Hepatocyte (in vitro differentiated cells): ENCODE measurements around the gene NT5C. TPM values are rescaled to one million over a fixed set of nuclear protein-coding genes. Genes with fewer than 3 reads are reported as not detected.

Experiments
- DNase-seq: peaks from one replicate; pipeline ENCODE4 v3.0.0-alpha.2; 2016; ENCODE audit warnings: low spot score
- H2AFZ ChIP-seq: fragments of 200-600 bp; sonication (generic); 2 replicates; pipeline ENCODE4 v1.6.0; 2016; ENCODE audit warnings: antibody characterized with exemption, mild to moderate bottlenecking
- H3K27ac ChIP-seq: fragments of 200-600 bp; sonication (generic); 2 replicates; pipeline ENCODE4 v1.5.1; 2016; ENCODE audit warnings: mild to moderate bottlenecking
- H3K27me3 ChIP-seq: fragments of 200-600 bp; sonication (generic); 2 replicates; pipeline ENCODE4 v1.6.1; 2016
- H3K36me3 ChIP-seq: fragments of 200-600 bp; sonication (generic); replicated peaks from 2 replicates; pipeline ENCODE4 v1.5.1; 2016; ENCODE audit warnings: low read depth; ENCODE audit not compliant: insufficient read depth
- H3K4me1 ChIP-seq: fragments of 200-600 bp; sonication (generic); 2 replicates; pipeline ENCODE4 v1.5.1; 2016; ENCODE audit warnings: mild to moderate bottlenecking, moderate library complexity; ENCODE audit not compliant: insufficient read depth
- H3K4me2 ChIP-seq: fragments of 200-600 bp; sonication (generic); 2 replicates; pipeline ENCODE4 v1.6.0; 2016
- H3K4me3 ChIP-seq: fragments of 200-600 bp; sonication (generic); 2 replicates; pipeline ENCODE4 v1.5.1; 2016; ENCODE audit warnings: mild to moderate bottlenecking
- H3K79me2 ChIP-seq: fragments of 200-600 bp; sonication (generic); 2 replicates; pipeline ENCODE4 v1.6.0; 2017; ENCODE audit warnings: mild to moderate bottlenecking
- H3K9me2 ChIP-seq: fragments of 200-600 bp; sonication (generic); replicated peaks from 2 replicates; pipeline ENCODE4 v1.6.0; 2017; ENCODE audit warnings: mild to moderate bottlenecking; ENCODE audit not compliant: insufficient read depth
- H3K9me3 ChIP-seq: fragments of 200-600 bp; sonication (generic); 2 replicates; pipeline ENCODE4 v1.5.1; 2016; ENCODE audit warnings: low read depth, mild to moderate bottlenecking
- H4K20me1 ChIP-seq: fragments of 200-600 bp; sonication (generic); 2 replicates; pipeline ENCODE4 v1.6.0; 2016; ENCODE audit warnings: mild to moderate bottlenecking; ENCODE audit not compliant: insufficient read depth, poor library complexity, severe bottlenecking
- CTCF ChIP-seq: fragments of 200-600 bp; sonication (generic); IDR thresholded peaks from 2 replicates; pipeline ENCODE4 v1.5.1; 2016; ENCODE audit warnings: antibody characterized with exemption, mild to moderate bottlenecking; ENCODE audit not compliant: poor library complexity
- EZH2 ChIP-seq: fragments of 200-600 bp; sonication (generic); IDR thresholded peaks from 2 replicates; pipeline ENCODE4 v1.6.1; 2016; ENCODE audit warnings: antibody characterized with exemption, mild to moderate bottlenecking, borderline replicate concordance
- EZH2phosphoT487 ChIP-seq: fragments of 200-600 bp; sonication (generic); IDR thresholded peaks from one replicate; pipeline ENCODE4 v1.6.1; 2018; ENCODE audit warnings: antibody characterized with exemption, mild to moderate bottlenecking, low read depth, moderate library complexity; ENCODE audit not compliant: unreplicated experiment, severe bottlenecking
- WGBS: methylation state at CpG from one replicate; pipeline ENCODE4 v1.1.6; 2016; ENCODE audit warnings: low lambda C conversion rate; ENCODE audit errors: missing lambda C conversion rate; 5-methylcytosine and 5-hydroxymethylcytosine counted together
- polyA plus RNA-seq: library from polyadenylated mRNA; unstranded; fragments of >200 nt; fragmentation: Nextera tagmentation; extraction: Ambion mirVana; gene quantifications from 2 replicates; pipeline ENCODE4 v1.2.1, GENCODE V29; 2016
- total RNA-seq: library from RNA; depleted of rRNA; stranded (reverse); fragments of >200 nt; gene quantifications from 2 replicates; pipeline ENCODE4 v1.2.3, GENCODE V29; 2014

NT5C gene
- total and polyA plus RNA-seq, 2 experiments from 2014 or later, result 46.3 to 73.3 TPM

- H3K4me2 ChIP-seq, result peak within 1 kb of the TSS; percentile 91
- H4K20me1 ChIP-seq, result no peaks in the 10 kb centered on the region
- DNase-seq, result peak; percentile 94
- no peaks in the 10 kb centered on the region for H3K27me3 ChIP-seq
- peaks cover 34% of the 10 kb centered on the region for H3K79me2 ChIP-seq
- WGBS, result 2% methylated on average over 52 of the region's 69 CpGs
- peak within 1 kb of the TSS; percentile 63 for H3K4me3 ChIP-seq
- peaks cover 60% of the 10 kb centered on the region for H3K4me1 ChIP-seq
- H3K27ac ChIP-seq, result peak within 1 kb of the TSS; percentile 99
- H3K9me3 ChIP-seq, result no peaks in the 10 kb centered on the region
- no peak for TF ChIP-seq CTCF
- TF ChIP-seq EZH2phosphoT487, result no peak
- TF ChIP-seq EZH2, result no peak
- no peaks in the 10 kb centered on the region for H3K9me2 ChIP-seq
- H2AFZ ChIP-seq, result peak within 1 kb of the TSS; percentile 61
- no peaks in the 10 kb centered on the region for H3K36me3 ChIP-seq
These were observed 43.7 kb downstream of the NT5C start, which contains the start of gene SLC16A5 for GRCh38 chr17:75087558-75088453. Gene SLC16A5 (plus strand): TSS chr17:75087954. CDS start chr17:75093637, 5,683 bp downstream.

- Histone ChIP-seq H3K9me3 (no peaks in the 10 kb centered on the region), H3K27ac (peak overlapping the region; percentile 99), H2AFZ (peak overlapping the region; percentile 61), H3K9me2 (no peaks in the 10 kb centered on the region), H3K4me3 (peak overlapping the region; percentile 27), H3K36me3 (no peaks in the 10 kb centered on the region), H3K4me2 (peak overlapping the region; percentile 91), H4K20me1 (no peaks in the 10 kb centered on the region), H3K27me3 (no peaks in the 10 kb centered on the region), H3K4me1 (peaks cover 53% of the 10 kb centered on the region), H3K79me2 (peaks cover 34% of the 10 kb centered on the region)
- 61% methylated on average over 12 of the region's 12 CpGs for WGBS
- no peak for TF ChIP-seq EZH2phosphoT487
- no peak for TF ChIP-seq CTCF
- TF ChIP-seq EZH2, result no peak
- no peak for DNase-seq
These were observed 44.4 kb downstream of the NT5C start for GRCh38 chr17:75087182-75087557.

GRCh38 chr17:75086496-75087181 lies 44.9 kb downstream of the NT5C start:
- Histone ChIP-seq H3K4me2 (peak overlapping the region; percentile 91), H4K20me1 (no peaks in the 10 kb centered on the region), H2AFZ (no peak overlapping the region), H3K79me2 (peaks cover 29% of the 10 kb centered on the region), H3K9me2 (no peaks in the 10 kb centered on the region), H3K36me3 (no peaks in the 10 kb centered on the region), H3K27me3 (no peaks in the 10 kb centered on the region), H3K9me3 (no peaks in the 10 kb centered on the region), H3K4me3 (no peak overlapping the region), H3K4me1 (peaks cover 48% of the 10 kb centered on the region), H3K27ac (peak overlapping the region; percentile 99)
- no peak for TF ChIP-seq EZH2
- TF ChIP-seq CTCF, result no peak
- no peak for TF ChIP-seq EZH2phosphoT487
- WGBS, result 72% methylated on average over 15 of the region's 15 CpGs
- DNase-seq, result peak; percentile 44
